Stimulated activated CD4-positive, alpha-beta T cell treated with anti-CD3 and anti-CD28 coated beads, Interleukin-1b, Interleukin-23, amount 100 ng/mL, for 24 hours (primary cell): ENCODE data around the gene LMCD1.

Experiments used
- DNase-seq, 4 experiments: peaks; one replicate each; pipeline ENCODE4 v3.0.0-alpha.2; 2020; ENCODE audit warnings: low read depth in 4 of 4, low spot score in 1 of 4

The LMCD1 gene

DNA sequence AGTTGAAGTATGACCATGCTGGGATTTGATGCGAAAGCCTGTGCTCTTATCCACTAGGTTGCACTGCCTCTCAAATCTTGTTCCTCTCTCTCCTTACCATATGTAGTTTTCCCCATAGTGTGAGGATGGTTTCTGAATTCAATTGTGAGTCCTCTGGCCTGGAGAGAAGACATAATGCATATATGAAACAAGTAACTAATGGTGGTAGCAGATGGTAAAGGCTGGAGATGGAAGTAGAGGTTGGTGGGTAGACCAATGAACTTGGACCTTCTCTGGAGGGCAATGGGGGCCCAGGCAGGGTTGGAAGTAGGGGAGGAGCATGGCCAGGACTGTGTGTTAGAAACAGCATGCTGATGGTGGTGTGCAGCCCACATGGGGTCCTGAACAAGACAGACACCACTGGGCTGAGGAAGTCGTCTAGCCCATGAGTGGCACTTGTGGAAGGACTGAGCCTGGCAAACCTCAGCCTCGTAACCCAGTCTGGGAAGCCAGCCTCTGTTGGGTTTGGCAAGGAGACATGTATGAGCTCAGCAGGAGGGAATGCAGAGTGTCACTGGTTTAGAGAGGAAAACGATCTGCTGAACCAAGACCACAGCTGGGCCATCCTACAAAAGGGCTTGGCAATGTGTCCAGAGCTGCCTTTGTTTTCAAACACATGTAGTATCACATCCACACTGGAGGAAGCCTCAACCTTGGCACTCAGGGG is 18.5 kb upstream of the LMCD1 start:
- DNase-seq, result no peak

- DNase-seq, result no peak
Measured at GRCh38 chr3:8484409-8485140, 17.0 kb upstream of the LMCD1 start.

DNA sequence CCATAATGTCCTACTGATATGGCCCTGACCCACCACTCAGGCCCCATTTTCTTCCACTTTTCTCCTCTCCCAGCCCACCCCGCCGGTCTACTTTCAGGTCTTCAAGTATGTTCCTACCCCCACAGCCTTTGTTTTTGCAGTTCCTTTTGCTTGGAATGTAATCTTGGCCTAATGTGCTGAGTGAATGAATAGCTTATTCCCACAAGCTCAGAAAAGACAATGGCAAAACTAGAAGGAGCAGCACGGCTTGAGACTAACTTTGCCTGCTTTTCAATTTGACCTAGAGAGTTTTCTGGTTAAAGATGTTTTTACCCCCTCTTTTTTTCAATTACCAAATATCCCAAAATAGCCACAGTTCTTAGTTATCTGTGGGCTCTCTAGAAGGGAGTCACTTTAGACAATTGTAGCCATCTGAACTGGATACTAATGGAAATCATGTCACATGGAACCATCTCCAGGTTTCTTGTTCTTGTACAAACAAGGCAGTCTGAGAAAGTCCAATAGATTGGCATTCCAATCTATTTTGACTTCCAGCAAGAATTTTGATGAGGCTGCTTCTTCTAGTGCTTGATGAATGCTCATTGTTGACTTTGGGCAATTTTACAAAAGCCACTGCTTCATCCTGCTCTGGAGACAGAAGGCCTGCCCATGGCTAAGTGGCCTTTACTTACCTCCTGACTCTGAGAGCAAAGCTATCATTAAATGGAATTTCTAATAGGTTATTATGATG is 16.3 kb upstream of the LMCD1 start:
- no peak for DNase-seq

DNA sequence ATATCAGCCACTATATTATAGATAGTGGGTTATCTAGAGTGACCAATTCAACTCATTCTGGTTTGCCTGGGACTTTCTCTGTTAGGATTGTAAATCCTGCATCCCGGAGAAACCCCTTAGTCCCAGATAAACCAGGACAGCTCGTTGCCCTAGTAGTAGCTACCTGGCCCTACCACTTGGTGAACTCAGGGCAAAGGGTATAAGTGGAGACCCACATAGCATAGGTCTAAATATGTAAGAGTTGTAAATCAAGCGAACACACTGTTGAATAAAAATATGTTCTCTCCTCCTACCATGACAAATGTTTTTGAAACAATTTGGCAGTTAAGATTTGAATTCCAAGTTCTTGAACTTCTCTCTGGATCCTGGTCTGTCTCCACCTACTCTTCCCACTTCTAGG is 15.7 kb upstream of the LMCD1 start:
- no peak for DNase-seq

- DNase-seq, result no peak
Measured at GRCh38 chr3:8486434-8486833, 15.2 kb upstream of the LMCD1 start.

GRCh38 chr3:8486936-8487335 is 14.7 kb upstream of the LMCD1 start:
- DNase-seq, result no peak

GRCh38 chr3:8488411-8488810 is 13.2 kb upstream of the LMCD1 start:
- no peak for DNase-seq

GRCh38 chr3:8488877-8489276 is 12.7 kb upstream of the LMCD1 start:
- no peak for DNase-seq

GRCh38 chr3:8489278-8489792 is 12.3 kb upstream of the LMCD1 start:
- DNase-seq, result no peak

GRCh38 chr3:8490079-8490552 is 11.5 kb upstream of the LMCD1 start:
- no peak for DNase-seq

DNA sequence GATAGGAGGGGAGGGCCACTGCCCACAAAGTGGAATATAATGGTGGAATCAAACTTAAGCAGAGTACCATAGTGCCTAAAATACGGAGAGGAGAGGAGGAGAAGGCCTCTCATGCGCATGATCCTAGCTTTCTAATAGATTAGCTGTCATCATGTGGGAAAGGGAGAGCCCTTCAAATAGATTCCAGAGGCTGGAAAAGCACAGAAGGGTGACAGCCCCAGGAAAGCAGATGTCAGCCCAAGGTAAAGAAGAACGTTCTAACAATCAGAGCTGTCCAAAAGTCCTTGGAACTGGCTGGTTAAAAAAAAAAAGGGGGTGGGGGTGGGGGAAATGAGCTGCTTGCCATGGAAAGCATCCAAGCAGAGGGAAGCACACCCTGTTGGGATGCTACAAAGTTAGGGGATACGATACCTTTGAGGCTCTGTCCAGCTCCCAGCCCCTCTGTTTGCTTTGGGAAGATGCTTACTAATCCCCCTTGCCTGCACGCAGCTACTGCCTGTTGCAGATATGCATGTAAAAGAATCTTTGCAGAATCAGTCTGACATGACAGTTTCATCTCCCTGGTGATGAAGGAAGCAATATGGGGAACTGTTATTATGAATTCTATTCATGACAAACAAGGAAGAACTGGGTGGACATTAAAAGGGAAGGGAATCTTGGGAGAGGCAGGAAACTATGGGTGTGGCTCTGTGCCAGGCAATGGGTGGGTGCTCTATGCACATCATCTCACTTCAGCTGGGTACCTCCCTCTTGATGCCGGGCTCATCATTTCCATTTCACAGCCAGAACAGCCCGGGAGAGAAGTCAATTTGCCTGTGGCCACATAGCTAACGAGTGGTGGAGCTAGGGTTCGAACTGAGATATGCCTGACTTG is 10.1 kb upstream of the LMCD1 start:
- DNase-seq, result no peak

DNA sequence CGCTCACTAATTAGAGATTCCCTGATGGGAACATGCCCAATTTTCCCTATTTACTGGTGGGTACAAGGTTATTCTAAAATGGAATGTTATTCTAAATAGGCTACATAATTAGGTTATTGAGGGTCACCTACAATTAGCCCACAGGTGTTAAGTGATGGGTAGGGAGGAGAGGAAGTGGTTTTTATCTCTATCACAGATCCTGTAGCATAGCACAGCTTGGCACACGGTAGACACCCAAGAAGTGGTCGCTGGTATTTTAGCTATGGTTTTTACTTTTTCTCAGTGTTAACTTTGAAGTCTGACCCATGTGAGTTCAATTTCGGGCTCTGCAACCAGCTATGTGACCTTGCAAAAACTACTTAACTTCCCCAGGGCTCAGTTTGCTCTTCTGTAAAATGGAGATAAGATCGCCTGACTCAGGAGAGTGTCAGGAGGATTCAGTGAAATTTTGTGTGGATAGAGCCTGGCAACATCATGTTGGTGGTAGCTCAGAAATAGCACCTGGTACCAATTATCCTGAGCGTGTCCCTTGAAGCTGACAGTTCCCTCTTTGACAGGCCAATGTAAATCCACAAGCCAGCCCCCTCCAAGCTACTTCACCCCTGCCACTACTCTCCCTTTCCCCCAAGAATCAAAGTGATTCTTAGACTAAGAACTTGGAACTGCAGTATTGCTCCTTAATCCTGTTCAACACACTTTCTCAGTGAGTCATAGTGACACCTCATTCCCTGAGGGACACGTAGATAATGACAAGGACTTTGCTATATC is 8.7 kb upstream of the LMCD1 start:
- DNase-seq, result no peak

GRCh38 chr3:8493744-8494143 is 7.9 kb upstream of the LMCD1 start:
- DNase-seq, result no peak

- no peak for DNase-seq
Measured at GRCh38 chr3:8494327-8494726, 7.3 kb upstream of the LMCD1 start.

- no peak for DNase-seq
Measured at GRCh38 chr3:8497582-8497981, 4.0 kb upstream of the LMCD1 start.

DNA sequence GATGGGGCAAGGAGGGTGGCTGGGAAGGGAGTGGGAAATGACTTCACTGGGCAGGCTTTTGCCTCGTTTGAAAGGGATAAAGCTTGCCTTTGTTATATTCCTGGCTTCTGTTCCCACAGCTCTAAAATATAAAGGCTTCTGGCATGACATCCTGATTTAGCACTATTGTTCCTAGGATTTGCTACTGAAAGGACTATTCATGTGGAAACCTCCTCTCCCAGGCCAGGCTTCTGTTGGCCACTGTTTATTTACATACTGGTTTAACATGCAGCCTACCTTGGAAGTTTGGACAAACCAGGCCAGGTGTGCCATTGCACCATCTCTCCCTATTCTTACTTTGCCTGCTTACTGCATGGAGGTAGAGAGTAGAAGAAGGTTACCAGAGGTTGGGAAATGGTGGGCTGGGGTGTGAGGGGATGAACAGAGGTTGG is 2.4 kb upstream of the LMCD1 start:
- no peak for DNase-seq

- DNase-seq, result no peak
Measured at GRCh38 chr3:8500319-8500988, 1.2 kb upstream of the LMCD1 start.

DNA sequence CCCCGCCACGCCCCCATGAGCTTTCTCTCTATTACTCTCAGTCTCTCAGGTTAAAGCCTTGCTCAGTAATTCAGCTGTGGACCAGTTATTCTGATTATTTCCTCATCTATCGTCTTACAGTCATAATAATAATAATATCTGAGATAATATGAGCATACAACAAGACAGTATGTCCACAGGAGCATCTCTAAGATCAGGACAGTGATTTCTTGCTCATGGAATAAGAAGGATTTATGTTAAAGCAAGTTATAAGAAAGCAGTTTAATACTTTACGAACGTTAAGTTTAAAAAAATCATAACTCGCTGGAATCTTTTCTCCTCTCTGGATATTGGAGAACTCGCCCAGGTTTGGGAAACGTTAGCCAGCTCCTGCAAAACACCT is 643 bp upstream of the LMCD1 start:
- no peak for DNase-seq

DNA sequence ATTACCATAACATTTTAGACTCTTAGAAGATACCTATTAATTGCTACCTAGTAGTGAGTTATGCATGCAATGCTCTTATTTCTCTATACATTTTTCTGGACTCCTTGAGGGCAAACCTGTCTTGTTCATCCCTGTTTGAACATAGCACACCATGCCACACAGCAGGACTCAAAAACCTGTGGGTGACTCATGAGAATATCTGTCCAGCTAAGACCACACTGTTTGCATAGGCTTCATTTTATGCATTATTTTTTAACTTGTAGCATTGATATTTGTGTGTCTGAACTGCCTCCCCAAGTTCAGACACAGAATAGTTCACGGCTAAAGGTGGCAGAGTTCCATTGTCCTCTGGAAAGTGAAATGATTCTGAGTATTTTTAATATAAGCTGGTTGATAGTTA is 1.8 kb downstream of the LMCD1 start:
- DNase-seq, result no peak
